Measurements from ENCODE around the gene HOXA1.

Gene HOXA1

DNA sequence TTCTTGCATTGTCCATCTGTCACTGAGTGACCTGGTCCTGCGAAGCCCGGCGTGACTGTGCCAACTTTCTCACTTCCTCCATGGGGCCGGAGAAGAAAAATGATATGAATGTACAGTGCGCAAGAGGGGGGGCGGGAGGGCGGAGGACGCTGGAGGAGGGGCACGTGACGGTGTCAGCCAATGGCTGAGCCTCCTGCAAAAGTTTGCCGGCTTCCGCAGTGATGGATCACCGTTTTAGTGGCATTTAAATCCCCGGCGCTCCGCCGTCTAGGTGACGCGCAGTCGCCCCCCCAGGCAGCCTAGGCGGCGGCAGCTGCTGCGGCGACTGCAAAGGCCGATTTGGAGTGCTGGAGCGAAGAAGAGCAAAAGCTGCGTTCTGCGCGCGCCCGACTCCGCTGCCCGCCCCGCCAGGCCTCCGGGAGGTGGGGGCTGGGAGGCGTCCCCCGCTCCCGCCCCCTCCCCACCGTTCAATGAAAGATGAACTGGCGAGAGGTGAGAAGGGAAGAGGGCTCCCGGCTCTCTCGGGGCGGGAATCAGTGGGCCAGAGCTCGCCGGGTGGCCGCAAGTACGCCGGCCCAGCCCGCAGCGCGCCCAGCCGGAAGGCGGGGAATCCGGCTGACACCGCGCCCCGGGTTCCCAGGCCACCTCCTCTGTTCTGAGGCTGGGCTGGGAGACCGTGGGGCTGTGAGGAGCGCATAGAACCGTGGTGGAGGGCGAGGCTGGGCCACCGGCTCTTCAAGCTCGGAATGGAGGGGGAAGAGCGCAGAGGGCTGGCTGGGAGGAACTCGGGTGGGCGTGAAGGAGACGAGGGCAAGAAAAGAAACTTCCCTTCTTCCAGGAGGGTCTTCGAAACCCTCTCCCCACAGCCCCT is at the start of gene HOXA1:
TSS of gene HOXA1 (minus strand) at position 104 of the 871 bp plus-strand sequence. CDS start at position 16, 88 bp downstream.
- peak; percentile 77 for DNase-seq

DNA sequence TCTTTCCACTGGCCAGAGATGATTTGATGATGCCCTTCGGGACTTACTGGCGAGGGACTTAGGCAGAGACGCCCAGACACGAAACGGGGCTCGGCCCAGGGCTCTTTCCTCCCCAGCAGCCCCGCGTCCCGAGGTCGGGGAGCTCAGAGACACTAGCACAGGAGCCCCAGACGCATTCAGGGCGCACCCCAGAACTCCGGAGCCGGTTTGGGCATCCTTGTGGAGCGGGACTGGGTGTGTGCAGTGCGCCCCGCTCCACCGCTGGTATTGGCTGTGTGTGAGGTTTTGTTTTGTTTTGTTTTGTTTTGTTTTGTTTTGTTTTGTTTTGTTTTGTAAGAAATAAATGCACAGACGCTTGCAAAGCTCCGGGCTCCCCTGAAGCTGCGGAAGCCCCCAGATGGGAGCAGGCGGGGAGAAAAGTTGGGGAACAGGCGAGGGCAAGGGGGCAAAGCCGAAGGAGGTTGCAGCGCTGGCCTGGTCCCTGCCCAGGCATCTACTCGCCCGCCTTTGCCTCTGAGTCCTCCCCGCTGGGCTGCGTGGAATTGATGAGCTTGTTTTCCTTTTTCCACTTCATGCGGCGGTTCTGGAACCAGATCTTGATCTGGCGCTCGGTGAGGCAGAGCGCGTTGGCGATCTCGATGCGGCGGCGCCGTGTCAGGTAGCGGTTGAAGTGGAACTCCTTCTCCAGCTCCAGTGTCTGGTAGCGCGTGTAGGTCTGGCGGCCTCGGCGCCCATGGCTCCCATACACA is 49.5 kb upstream of the HOXA1 start:
- DNase-seq: no peak

DNA sequence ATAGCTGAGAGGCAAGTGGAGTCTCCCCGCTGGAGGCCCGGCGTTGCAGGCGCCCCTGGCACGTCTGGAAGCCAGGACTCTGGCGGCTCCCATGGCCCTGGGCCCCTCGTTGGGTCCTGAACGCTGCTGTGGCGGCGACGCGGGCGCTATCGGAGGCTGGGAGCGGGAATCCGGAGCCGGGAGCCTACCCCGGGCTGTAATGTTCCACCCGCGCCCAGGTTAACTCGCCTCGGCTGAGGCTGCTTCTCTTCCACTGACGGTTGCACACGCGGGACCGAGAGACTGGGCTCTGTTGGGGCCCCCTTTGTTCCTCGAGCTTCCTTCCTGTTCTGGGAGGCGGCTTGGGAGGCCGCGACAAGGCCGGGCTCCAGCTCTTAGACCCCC is 49.0 kb upstream of the HOXA1 start:
- DNase-seq: no peak

DNA sequence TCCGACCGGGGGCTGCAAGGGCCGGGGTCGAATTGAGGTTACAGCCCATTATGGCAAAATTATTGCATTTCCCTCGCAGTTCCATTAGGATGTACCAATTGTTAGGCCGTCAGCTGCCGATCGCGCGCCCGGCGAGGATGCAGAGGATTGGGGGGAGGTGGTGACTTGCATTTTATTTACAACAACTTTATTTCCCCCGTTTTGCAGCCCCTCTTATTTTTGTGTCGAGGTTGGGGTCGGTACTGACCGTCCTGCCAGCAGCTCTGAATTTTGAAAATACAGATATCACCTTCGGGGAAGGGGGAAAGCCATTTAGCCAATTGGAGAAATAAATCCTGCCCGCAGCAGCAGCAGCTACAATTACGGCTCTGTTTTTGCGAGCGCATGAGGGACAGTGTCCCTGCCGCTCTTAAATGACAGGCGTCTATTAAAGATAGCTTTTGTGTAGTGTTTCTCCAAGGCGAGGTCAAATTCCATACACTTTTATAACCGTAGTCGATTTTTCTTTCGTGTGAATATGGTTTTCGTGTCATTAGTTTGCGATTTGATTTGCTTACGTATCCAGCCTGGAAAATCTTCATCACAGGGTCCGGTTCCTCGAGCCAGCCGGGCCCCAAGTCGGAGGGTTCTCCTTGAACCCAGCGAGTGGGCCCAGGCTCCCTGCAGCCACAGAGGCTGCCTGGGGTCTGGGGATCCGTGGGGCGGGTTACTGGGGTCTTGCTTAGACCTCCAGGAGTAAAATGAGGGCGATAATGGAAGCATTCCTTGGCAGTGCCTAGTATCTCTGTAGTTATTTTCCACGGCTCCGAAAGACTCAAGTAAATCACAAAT is 48.4 kb upstream of the HOXA1 start:
- no peak for DNase-seq

DNA sequence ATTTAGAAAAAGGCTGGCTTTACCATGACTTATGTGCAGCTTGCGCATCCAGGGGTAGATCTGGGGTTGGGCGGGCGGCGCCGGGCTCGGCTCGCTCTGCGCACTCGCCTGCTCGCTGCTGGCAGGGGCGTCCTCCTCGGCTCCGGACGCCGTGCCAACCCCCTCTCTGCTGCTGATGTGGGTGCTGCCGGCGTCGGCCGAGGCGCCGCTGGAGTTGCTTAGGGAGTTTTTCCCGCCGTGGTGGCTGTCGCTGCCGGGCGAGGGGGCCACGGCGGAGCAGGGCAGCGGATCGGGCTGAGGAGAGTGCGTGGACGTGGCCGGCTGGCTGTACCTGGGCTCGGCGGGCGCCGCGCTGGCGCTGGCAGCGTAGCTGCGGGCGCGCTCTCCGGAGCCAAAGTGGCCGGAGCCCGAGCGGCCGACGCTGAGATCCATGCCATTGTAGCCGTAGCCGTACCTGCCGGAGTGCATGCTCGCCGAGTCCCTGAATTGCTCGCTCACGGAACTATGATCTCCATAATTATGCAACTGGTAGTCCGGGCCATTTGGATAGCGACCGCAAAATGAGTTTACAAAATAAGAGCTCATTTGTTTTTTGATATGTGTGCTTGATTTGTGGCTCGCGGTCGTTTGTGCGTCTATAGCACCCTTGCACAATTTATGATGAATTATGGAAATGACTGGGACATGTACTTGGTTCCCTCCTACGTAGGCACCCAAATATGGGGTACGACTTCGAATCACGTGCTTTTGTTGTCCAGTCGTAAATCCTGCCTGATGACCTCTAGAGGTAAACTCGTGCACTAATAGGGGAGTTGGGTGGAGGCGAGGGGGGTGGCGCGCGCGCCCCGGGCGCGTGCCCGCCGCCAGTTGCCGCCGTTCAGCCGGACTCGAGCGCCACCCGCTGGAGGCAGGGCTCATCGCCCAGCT is 47.5 kb upstream of the HOXA1 start, which contains the start of gene HOXA5:
TSS of gene HOXA5 (minus strand) at position 659 of the 927 bp plus-strand sequence. CDS start at position 585, 74 bp downstream.
- peak; percentile 25 for DNase-seq

DNA sequence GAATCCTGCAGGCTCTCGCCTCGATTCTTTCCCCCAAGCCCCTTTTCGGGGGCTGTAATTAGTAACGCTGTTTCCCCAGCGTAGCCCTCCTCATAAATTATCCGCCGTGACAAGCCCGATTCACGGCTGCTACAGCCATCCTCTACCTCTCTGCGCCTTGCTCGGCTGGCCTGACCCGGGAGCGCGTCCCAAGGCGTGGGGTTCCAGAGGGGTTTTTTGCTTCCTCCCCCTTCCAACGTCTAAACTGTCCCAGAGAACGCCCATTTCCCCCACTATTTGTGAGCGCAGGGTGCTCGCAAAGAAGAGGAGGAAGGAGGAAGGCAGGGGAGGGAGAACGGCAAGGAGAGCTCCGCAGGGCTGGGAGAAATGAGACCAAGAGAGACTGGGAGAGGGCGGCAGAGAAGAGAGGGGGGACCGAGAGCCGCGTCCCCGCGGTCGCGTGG is 46.8 kb upstream of the HOXA1 start:
- no peak for DNase-seq

DNA sequence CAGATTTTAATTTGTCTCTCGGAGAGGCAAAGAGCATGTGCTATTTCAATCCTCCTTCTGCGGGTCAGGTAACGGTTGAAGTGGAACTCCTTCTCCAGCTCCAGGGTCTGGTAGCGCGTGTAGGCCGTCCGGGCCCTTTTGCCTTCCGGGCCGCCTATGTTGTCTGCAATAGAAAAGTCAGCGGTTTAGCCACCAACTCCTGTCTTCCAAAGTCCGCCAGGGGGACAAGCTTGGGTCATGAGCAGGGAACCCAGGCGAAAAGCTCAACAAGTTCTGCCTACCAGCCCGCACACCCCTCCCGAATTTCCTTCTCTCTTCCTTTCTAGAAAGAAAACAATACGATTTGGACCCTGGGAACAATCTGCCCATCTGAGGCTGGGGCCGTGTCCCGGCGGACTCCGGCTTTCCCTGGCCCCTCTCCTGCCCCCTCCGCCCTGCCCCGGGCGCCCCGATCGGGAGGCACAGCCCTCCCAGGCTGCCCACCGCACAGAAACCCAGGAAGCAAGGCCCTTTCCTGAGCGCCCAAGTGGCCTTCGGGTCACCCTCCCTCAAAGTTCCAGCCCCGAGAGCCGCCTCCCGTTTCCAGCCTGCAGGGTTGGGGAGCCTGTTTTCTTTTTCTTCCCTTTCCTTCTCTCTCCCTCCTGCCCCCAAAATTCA is 46.3 kb upstream of the HOXA1 start:
- DNase-seq: no peak

DNA sequence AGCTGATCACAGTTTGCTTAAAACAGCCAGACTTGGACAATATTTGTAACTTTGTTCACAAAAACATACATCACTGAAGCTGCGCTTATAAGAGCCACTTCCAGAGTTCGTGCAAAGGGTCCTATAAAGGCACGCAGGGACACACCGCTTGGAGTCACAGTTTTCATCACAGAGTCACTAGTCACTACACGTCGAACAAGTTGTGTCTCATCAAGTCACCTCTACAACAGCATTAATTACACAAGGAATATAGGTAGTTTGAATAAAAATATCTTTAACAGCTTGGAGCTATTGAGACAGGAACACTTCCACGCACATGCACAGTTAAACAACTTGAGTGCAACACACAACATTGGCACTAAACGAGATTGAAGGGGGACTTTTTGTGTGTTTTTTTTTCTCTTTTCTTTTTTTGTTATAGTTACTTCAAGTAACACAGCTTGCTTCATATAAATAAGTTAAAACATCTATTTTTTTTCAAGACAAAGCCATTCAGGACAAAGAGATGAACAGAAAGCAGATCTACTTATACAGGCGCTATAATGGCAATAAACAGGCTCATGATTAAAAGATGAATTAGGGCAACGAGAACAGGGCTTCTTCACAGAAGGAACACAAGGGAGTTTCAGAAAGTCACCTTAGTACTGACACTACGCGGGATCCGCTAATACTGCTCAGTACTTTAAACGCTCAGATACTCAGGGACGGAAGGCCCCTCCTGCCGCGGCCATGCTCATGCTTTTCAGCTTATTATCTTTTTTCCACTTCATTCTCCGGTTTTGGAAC is 45.5 kb upstream of the HOXA1 start:
- no peak for DNase-seq

DNA sequence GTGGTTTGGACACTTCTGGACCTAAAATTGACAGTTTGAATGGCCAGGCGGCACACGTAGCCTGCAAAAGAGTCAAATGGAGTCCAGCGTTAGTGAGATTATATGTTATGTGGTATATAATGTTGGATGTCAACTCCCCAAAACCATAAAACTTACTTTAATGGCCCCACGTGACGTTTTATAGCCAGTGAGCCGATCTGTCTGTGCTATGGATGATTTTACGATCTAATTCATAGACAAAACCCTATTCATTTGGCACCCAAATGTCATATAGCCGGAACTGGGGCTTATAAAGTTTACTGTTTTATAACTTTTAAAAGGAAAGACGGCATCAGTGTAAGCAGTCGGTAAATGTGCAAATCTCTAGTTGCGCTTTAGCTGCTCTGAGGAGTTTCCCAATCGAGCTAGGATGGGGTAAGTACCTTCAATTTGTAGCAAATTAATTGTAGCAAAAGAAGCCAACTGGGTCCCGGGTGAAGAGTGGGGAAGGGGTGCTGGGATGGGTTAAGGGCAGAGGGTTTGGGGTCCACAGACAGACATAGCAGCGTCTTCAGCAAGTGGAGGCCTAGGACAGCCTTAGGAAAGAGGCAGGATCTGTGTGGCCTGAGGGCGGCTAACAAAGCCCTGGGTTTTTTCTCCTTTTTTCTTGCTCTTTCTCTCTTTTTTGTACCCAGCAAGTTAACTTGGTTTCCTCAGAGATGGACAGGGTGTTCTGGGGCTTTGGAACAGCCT is 44.5 kb upstream of the HOXA1 start:
- no peak for DNase-seq

DNA sequence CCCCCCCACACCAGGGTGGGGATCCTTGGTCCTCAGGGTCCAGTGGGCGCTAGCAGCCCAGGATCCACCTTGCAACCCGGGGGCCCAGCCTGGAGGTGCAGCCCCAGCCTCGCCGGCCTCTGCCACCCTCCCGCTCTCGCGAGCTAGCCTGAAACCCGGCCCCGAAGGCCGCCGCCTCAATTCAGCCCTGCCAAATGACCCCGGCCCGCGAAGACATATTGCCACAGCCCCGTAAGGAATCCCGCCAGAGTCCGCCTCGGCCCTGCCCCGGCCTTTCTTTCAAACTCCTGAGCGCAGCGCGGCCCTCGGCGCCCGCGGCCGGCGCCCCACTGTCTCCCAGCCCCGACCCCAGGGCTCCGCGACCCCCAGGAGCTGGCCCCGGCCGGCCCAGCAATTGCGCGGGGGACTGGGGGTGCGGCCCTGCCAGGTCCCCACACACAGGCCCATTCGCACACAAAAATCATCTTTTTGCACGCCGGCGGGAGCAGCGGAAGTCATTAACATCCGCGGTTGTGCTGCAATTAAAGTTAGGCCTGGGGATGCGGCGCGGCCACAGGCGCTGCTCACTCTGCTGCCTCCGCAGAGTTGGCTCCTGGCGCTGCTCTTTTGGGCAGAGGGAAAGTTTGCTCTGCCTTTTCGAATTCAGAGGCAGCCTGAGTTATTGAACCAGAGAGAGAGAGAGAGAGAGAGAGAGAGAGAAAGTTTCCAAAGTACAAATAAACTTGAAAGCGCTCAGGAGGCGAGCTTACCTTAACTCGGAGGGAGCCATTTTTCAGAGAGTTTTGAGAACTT is 43.7 kb upstream of the HOXA1 start:
- no peak for DNase-seq

DNA sequence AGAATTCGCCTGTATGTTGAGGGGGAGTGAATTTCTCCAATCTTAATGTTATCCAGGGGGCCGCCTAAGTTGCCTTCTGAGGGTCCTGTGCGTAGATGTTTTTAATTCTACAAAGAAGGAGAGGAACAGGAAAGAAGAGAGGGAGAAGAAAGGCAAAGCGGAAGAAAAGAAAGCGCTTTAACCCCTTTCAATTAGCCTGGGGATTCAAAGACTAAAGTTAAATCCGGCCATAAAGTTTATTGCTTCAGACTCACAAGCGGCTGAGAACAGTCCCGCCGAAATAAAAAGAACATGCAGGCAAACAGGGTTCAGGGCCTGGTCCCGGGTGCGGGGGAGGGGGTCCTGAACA is 43.2 kb upstream of the HOXA1 start:
- no peak for DNase-seq

DNA sequence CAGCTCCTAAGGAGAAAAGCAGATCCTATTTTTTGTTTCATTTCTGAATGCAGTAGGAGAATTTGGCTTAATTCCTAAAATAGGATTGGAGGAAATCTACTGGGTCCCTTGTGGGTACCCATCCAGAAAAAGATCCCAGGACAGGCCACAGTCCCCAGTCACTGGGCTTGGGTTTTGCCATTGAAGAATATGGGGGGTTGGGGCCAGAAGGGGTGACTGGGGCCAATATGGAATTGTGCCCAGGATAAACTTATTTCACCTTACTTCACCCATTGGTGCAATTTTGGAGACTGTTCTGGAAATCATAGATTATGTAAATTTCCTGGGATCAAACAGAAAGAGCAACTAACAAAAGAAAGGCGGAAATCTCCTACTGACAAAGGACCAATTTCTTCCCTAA is 42.7 kb upstream of the HOXA1 start:
- DNase-seq: no peak

DNA sequence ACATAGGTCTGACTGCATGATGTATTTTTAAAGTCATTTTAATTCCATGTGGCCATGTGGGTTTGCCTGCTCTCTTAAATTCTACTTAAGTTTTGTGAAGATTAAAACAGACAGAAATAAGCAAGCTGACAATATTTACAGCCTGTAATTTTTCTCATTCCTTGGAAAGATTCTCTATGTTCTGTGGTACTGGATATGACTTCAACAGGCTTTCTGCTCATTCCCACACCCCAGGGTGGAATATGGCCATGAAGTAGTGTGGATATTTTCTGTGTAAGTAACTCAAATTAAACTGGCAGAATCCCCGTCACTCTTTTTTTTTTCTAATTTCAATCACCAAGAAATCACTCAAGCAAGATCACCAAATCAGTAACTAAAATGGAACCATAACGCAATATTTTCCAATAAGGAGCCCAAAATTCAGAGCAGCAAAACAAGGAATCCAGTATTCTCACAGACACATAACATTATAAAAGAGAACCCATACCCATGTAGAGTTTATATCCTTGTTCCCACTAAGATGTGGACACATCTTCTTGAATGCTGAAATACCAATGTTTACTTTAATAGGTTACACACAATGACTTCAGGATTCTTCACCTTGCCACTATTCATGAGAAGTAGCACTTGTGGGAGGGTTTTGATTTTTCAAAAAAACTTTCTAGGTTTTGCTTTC is 42.0 kb upstream of the HOXA1 start:
- no peak for DNase-seq

DNA sequence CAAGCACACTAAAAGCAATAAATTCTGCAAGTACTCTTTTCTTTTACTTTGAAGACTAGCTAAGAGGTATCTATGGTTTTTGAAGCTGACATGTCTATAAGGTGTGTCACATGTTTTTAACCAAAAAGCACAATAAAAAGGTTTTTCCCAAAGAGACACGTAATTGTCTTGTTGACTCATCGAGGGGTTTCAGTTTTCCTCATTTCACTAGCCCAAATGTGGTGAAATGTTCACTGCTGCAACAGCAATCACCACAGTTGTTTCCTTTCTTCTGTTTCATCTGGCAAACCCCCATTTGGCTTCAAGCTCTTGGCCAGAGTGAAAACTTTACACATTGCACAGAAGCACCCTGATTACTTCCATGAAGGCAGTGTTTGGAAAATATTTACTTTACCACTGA is 38.6 kb upstream of the HOXA1 start:
- DNase-seq: peak; percentile 84

DNA sequence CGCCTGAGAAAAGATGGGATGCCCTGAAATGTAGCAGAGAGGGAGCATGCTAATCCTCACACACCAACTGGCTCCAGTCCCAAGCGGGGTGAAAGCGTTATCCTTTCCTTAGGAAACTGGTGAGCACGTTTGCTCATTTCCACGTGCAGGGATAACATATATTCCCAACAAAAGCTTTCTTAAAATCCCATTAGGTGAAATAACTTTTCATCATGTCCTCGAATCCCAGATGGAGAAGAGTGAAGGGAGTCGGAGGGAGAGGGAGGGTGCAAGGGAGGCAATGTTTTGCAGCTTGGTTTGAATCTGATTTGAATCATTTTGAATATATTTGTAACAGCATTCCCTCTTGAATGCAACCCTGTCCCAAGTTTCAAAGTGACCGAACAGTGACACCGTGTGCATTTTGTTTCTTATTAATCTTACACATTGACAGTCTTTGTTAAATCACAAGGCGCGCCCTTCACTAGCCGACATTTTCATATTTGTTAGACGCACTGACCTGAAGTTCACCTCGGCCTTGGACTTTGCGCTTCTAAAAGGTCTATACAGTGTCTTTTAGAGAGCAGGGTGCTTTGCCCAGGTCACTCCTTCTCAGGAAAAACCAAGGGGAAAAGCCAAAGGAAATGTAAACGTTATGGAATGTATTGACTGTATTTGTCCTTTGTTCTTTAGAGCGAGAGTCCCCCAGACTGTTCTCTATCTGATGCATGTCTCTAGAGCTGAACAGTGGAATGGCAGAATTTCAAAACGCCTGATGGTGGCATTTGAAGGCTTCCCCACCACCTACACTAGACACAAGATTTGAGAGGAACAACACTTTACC is 37.8 kb upstream of the HOXA1 start:
- DNase-seq: no peak

DNA sequence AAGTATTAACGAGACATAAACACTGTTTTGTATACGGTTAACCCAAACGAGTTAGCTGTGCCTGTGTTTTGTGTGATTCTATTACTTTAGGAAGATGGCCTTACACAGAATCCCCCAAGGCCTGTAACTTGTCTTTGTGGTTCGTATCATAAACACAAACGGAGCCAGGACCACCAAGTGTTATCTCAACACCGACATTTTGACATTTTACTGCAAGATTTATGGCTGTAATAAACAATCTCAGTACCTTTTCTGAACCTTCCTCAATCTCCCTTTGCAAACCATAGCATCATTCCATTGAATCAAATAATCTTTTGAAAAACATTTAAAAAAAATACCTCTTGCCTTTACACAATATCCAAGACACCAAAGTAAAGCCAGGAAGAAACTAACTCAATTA is 37.2 kb upstream of the HOXA1 start:
- DNase-seq: no peak

DNA sequence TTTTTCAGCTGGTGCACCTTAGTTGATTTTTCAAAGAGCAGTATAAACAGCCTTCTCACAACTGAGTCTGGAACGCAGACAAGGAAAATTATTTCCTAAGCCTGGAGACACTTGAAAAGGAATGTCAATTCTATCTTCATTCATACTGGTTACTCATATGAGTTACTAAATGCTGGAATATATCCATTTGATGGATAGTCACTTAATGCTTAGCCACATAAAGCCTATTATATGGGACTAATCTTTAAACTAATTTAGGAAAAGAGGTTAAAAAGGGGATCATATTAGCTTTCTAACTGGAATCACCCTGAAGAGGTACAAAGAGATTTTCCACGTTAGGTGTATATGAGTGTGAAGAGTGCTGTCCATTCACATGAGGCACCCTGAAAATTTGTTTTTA is 36.4 kb upstream of the HOXA1 start:
- no peak for DNase-seq

DNA sequence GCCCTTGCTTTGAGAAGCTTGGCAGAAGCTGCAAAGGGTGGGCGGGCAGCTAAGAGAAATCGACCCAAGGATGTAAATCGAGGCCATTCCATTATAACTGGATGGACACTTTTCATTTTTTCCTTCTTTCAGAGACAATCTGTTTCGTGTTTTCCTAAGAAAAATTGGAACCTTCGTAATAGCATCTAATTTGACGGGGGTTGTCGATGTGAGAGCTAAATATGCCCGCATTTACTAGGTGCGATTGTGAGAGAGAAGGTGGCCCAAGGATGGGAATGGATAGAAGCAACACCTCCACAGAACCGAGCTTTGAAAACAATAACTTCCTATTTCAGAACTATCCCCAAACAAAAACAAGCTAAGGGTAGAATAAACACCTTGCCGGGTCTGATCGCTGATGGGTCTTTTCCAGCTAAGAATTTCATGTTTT is 35.6 kb upstream of the HOXA1 start:
- DNase-seq: no peak

Measured in activated CD4-positive, alpha-beta T cell treated with anti-CD3 and anti-CD28 coated beads, Interleukin-2, amount 50 U/mL, for 16 hours (primary cell).